ENCODE data around the gene MSANTD1.
"Not testable (repeated sequence)": the region's sequence is repeated elsewhere in the genome, so short reads cannot be mapped to it uniquely, and the experiment has no call there.

The MSANTD1 gene

DNA sequence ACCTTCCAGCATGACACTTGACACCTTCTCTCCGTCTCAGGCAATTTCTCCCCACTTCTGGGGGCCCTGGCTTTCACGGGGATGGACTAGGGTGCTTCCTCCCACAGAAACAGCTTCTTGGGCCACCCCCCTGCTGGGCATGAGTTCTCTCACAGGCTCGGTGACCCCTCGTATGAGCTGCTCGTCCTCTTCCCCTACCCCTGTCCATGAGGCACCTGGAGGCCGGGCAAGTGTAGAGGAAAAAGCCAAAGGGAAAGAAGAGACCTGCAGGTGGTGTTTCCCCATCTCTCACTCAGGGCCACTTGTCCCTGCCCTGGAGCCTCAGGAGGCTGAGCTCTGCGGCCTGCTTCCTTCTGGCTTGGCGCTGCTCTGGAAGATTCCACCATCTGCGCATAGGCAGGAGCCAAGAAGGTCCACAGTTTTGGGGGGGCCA lies 41.9 kb downstream of the MSANTD1 start:
- no peak for DNase-seq (ENCODE audit: low spot score)

DNA sequence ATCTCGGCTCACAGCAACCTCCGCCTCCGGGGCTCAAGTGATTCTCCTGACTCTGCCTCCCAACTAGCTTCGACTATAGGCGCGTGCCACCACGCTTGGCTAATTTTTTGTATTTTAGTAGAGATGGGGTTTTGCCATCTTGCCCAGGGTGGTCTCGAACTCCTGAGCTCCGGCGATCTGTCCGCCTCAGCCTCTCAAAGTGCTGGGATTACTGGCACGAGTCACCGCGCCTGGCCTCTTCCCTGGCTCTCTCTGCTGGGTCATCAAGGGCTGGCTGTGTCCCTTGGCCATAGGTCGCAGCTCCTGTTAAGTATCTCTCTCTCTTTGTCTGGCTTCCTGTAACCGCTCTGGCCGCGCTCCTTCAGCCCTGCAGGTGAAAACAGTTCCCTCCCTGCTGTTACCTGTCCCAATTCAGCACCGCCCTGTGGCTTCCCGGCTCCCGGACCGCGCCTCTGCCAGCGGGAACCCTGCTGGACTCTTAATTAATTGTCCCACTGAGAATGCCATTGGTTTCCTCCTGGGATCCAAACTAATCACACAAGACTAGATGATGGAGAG lies 42.5 kb downstream of the MSANTD1 start:
- DNase-seq (ENCODE audit: low spot score) = peak; percentile 16

DNA sequence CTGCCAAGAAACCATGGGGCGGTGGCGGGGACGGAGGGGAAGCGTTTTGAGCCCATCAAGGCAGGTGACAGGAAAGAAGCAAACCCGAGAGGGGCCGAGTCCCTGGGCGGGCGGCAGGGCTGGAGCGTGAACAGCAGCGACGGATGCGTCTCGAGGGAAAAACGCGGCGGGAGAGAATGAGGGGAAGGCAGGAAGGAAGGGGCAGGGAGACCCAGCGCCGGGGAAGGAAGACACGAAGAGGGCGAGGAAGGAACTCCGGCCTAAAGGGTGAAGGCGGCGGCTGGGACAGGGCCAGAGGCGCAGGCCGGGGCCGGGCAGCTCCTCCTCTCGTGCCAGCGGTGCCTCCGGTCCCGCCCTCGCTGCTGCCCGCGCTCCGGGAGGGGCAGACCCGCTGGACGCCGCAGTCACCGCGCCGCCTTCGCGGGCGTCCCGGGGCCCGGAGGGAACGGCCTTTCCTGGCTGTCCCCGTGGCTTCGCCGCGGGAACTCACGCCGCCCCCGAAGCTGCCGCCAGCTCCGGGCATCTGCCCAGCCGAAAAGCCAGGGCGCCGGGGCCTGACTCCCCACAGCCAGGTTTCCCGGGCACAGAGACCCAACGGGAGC lies 43.1 kb downstream of the MSANTD1 start:
- DNase-seq (ENCODE audit: low spot score) = peak; percentile 40

DNA sequence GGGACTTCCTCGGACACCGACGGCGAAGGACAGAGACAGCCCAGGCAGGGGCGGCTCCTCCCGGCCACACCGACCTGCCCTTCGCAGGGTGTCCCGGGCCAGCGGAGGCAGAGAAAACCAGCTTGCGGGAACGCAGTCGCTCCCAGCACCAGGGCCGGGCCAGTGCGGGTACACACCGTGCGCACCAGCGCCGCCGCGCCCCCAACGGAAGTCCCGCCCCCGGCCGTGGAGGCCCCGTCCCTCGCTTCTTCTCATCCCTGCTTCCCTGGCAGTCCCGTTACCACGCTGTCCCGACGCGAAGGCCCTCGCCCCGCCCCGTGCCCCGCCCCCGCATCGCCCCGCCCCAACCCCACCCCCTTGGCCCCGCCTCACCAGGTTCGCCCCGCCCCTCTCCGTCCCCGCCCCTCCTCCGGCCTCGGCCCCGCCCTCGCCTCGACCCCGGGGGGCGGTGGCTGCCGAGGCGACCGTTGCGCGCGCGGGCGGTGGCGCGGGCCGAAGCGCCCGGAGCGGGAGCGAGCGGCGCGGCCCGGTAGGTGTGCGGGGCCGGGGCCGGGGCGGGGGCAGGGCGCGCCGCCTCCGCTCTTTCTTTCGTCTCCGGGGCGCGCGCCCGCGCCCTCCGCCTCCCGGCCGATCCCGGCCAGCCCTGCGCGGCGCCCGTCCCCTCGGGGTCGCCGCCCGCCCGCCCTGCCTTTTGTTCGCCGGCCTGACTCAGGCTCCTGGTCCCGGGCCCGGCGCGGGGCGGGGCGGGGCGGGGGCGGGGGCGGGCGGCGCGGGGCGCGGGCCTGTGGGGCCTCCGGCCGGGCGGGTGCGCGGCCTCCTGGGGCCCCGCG lies 43.8 kb downstream of the MSANTD1 start, which contains the start of gene RGS12:
Gene RGS12, plus strand, starts transcription at position 451 of the 830 bp plus-strand sequence. CDS start 23,150 bp downstream, outside the sequence.
- DNase-seq (ENCODE audit: low spot score) = peak; percentile 89

DNA sequence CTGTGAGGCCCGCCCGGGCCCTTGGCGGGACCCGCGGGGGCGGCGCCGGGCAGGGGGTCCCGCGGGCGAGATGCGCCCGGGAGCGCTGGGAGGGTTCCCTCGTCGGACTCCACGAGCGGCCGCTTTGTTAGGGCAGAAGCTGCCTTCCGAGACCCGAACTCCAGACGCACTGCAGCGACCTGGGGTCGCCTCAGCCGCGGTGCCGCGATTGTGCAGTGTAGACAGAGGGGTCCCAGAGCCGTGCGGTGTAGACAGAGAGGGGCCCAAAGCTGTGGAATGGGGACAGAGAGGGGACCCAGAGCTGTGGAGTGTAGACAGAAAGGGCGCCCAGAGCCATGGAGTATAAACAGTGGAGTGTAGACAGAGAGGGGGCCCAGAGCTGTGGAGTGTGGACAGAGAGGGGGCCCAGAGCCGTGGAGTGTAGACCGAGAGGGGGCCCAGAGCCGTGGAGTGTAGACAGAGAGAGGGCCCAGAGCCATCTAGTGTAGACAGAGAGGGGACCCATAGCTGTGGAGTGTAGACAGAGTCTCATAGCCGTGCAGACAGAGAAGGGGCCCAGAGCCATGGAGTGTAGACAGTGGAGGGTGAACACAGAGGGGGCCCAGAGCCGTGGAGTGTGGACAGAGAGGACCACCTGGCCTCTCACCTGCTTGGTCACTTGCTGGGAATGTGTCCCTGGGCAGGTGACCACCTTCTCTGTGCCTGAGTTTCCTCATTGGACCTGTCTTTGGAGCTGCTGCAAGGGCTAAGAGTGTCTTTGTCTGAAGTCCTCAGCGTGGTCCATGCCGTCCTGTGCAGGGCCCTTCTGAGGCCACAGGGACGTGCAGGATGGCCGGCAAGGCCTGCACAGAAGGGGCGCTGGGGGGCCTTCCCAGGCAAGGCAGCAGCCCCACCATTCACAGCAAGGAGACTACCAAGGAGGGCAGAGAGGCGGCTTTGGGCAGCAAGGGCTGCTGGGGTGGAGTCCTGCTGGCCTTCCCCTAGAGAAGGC lies 44.7 kb downstream of the MSANTD1 start:
- DNase-seq (ENCODE audit: low spot score) = no peak

DNA sequence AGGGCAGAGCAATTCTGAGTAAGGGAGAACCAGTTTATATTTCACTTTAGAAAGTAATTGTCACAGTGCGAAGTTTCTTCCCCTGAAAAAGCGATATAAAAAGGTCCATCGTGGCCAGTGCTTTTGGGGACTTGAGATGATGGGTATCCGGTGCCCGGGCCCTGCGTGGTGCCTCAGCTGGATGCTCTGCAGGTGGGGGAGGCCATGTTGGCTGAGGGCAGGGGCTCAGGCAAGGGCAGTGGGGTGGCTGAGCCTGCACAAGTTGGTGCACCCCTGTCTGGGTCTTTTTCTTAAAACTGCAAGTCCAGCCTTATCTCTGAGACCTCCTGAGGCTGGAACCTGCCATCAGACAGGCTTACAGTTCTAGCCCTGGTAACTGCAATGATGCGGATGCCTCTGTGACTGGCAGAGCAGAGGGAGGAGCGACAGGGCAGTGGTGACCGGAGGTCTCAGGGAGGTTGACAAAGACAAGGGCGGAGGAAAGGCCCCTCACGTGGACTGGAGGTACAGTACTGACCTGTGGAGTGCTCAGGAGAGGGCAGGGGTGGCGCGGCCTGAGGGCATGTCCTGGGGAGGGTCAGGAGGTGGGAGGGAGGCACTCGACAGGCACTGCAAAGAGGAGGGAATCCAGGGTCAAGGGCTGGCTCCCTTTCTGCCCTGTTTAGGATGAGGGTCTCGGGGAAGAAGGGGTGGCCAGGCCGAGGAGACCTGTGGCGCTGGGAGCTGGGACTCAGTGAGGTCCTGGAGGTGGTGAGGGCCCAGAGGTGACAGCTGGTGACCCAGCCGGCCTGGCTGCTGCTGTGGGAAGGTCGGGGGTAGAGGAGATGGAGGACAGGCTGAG lies 45.7 kb downstream of the MSANTD1 start:
- DNase-seq (ENCODE audit: low spot score) = no peak

DNA sequence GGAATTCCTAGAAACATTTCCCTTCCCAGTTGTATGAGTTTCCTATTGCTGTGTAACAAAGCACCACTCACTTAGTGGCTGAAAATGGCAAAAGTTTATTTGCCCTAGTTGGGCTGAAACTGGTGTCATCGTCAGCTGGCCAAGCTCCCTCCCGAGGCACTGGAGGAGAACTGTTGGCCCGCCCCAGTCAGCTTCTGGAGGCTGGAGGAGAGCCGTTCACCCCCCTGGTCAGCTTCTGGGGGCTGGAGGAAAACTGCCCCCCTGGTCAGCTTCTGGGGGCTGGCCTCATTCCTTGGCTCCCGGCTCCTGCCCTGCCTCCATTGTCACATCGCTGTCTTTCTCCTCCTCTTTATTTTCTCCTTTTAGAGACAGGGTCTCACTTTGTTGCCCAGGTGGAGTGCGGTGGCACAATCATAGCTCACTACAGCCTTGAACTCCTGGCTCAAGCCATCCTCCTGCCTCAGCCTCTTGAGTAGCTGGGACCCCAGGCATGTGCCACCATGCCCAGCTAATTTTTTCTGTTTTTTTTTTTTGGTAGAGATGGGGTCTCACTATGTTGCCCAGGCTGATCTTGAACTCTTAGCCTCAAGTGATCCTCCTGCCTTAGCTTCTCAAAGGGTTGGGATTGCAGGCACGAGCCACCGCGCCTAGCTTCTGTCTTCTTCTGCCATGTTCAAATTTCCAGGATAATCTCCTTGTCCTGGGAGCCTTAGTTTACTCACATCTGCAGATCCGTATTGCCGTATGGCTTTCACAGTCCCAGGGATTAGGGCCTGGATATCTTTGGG lies 47.1 kb downstream of the MSANTD1 start:
- DNase-seq (ENCODE audit: low spot score) = no peak

DNA sequence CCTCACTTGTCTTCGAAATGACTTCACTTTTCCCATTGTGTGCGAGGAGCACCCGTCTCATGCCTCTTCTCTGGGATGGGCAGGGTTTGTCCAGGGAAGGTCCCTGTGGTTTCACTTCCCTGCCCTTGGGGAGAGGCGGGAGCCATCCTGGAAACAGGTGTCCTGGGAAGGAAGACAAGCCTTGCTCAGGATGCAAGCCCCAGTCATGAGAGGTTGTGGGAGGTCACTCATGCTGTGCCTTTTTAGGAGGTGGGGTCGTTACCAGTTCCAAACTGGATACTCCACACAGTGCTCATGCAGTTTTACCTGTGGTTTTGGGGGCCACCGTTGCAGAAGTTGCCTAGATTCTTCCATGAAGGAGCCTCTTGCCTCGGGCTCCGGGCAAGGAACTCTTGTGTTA lies 47.7 kb downstream of the MSANTD1 start:
- DNase-seq (ENCODE audit: low spot score) = no peak

DNA sequence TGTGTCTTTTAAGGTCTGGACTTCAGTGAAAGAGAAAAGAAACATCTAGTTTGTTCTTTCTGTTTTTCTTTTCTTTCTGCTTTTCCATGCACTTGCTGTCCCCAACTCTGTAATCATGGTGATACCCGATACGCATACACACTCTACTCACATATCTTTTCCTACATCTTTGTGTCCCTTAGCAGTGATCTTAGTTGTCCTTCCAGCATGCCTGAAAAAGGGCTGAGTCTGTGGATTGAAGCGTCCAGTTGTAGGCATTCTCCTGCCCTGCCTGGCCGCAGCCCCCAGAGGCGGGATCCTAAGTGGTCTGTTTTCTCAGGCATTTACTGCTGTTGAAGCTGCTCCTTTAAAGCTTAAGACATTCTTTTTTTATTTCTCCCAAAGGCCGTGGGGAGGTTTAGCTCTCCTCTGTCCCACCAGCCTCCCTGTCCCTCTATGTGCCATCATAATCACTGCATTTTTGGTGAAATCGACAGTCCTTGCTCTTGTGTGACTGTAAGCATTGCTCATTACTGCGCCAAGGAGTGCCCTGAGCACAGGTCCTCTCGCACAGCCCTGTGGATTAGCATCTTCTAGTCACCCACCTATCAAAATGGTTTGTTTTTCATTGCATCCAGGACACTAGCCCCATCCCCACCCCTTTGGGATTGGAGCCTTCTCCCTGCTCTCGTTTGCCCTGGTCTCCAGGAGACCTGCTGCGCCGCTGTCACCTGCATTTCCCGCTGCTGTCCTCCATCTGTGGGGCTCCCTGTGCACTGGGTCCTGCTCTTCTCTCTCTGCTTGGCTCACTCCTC lies 48.3 kb downstream of the MSANTD1 start:
- no peak for DNase-seq (ENCODE audit: low spot score)

DNA sequence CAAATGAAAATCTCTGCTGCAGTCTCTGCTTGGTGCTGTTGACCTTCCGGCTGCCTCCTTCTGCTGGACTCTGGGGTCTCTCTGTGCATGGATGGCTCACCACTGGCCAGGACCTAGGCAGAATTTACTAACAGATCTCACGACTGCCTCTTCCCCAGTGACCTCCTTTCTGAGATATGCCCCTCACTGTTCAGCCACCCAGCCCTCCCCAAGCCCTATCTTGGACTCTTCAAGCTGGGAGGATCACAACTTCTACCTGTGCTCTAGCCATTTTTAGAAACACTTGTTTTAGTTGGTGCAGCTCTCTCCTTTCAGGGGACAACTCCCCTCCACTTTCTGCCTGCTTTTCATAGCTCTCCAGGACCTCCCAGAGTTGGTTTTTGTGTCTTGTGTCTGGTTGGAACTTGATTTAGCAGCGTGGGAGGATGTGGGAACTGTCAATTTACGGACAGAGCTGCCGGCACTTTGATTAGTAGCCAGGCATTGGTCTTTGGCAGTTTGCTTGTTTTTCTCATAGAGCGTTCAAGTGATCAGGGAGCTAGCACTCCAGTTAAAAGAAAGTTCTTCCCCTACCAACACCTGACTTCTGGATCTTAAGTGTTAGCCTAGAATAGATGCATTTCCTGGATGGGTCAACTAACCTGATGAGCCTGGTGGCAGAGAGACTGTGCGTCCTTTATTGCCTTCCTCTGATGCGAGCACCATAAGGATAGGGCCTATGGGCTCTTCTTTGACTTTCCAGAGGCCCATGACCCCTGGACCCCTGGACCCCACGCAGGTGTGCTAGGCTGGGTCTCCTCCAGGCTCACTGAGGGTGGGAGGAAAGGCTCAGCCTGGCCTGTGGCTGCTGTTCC lies 50.4 kb downstream of the MSANTD1 start:
- DNase-seq (ENCODE audit: low spot score) = no peak

DNA sequence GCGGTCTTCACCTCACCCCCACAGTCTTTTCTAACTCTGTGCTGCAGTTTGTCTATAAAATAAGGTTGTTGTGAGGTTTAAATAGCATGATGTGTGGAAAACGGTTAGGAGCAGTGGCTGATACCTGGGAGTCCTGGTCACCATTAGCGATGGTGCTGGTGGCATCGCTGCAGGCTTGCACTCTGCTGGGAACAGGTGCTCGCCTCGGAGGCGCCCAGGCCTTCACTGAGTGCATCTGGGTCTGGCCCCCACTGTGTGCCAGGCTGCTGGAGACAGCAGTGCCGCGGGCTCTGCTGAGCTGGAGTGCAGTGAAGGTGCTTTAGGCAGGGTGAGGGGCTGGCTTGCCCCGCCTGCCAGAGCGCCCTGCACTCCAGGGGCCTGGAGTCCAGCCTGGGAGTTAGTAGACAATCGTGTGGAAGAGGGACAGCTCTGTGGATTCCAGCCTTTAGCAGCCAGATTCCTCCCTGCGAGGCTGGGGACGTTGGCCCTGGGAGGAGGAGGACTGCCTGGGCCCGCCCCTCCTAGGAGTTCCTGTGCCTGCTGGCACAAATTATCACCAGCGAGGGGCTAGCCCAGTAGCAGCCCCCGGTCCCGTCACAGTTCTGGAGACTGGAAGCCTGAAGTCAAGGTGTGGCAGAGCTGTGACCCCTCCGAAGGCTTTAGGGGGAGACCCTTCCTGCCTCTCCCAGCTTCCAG lies 51.2 kb downstream of the MSANTD1 start:
- DNase-seq (ENCODE audit: low spot score) = no peak

DNA sequence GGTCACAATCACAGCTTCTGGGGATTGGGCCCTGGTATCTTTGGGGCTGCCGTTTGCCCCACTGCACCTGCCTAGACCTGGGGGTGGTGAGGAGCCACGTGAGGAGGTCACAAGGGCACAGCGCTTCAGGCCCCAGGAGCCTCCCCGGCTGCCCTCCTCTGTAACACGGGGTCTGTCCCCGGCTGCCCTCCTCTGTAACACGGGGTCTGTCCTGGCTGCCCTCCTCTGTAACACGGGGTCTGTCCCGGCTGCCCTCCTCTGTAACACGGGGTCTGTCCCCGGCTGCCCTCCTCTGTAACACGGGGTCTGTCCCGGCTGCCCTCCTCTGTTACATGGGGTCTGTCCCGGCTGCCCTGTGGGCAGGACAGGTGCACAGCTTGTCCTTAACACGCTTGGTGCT lies 51.9 kb downstream of the MSANTD1 start:
- DNase-seq (ENCODE audit: low spot score) = not testable (repeated sequence)

DNA sequence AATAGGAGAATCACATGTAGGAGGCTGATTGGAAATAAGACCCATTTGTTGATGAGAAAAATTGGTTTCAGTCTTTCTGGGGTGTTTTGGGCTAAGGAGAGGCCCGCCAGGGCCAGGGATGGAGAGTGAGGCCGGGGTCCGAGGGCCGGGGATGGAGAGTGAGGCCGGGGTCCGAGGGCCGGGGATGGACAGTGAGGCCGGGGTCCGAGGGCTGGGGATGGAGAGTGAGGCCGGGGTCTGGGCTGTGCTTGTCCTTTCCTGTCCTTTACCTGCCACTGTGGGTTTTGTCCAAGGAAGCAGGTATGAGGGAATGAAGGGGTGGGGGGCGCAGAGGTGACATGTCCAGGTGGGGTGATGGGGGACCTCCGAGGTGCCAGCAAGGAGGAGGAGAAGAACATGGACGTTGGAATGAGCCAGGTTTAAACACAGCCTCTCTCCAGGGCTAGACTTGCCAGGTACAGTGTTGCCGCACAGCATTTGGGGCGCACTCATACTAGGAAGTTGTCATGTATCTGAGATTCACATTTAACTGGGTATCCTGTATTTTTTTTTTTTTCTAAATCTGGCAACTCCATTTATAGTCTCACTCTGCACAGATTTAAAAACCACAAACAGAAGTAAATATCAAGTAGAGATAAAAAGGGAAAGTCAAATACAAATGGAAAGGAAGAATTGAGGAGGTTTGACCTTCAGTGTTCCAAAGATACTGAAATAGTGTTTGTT lies 52.7 kb downstream of the MSANTD1 start:
- DNase-seq (ENCODE audit: low spot score) = no peak

DNA sequence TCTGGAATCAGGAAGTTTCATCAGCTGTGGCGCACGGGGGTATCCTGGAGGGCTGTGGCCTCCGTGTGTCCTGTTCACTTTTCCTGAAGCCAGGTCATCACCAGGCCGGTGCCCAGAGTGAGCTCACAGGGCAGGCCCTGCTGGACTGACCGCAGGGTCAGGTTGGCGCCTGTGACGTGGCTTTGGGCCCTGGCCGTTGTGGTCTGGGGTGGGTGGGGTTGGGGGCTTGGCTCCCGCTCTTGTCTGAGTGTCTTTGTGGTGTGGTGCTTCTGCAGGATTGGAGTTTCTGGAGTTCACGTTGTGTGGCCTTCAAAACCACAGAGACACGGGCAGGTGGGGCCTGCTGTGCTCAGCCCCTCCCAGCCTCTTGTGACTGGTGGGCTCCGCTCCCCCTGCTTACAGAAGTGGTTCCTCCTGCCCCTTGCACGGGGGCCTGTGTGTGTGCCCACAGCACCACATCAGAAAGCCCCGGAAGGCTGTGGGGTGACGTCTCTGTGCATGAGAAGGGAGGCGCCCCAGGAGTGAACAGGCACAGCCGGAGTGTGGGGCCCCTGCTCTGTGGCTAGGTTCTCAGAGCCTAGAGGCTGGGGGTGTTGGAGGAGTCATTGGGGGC lies 53.3 kb downstream of the MSANTD1 start:
- peak; percentile 70 for DNase-seq (ENCODE audit: low spot score)

DNA sequence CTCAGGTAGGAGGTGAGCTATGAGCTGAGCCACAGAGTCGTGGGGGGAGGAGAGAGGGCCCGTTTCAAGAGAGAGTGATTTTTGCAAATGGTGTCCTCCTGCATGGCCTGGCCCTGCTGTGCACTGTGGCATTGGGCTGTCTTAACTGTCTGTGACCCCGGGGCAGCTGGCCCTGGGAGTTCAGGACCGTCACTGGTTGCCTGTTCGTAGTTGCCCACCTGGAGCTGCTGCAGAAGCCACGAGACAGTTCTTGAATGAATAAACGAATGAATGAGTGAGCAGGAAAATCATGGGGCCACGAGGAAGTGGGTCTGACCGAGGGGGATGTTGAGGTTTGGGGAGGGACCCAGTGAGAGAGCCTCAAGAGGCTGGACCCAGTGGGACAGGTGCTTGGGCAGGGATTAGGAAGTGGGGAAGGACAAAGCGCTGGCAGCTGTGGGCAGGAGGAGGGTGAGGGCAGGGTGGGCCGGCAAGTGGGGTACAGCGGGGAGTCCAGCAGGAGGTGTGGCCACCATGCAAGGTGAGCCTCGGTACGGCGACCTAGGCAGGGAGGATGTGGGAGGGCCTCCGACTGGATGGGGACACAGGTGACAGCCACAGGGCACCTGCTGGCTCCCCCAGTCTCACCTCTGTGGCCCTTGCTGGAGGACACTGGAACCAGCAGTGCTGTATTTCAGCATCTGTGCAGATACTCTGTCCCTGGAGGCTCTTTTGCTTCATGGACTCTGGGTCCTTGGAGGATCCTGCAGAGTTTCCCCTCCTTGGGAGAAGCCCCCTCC lies 54.0 kb downstream of the MSANTD1 start:
- DNase-seq (ENCODE audit: low spot score) = no peak

DNA sequence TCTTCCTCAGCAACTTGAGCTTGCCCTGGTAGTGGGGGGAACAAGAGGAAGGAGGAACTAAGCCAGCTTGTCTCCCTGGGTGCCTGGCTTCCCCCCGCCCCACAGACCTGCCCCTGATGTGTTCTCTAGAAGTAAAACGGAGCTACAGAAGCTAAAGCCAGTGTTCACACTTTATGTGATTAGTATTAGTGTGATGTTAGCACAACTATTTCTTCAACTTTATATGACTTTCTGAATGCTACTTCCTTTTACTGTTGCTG lies 54.5 kb downstream of the MSANTD1 start:
- no peak for DNase-seq (ENCODE audit: low spot score)
